ACHN (cell line): ENCODE results near the gene SLC22A7.
A peak's percentile ranks its signal among the peaks of the same experiment; 100 is the strongest.
"Not testable (repeated sequence)": the region's sequence is repeated elsewhere in the genome, so short reads cannot be mapped to it uniquely, and the experiment has no call there.

Source experiments
- DNase-seq: peaks from one replicate; pipeline ENCODE4 v3.0.0-alpha.2; 2015
- in situ Hi-C: cut with HindIII; loops from 2 replicates; pipeline ENCODE4 v1.10.0; 2017; ENCODE audit warnings: low sequenced_read_pairs, low pct_ligation_motif_present, low pct_unique_long_range_greater_than_20kb

SLC22A7 gene

DNA sequence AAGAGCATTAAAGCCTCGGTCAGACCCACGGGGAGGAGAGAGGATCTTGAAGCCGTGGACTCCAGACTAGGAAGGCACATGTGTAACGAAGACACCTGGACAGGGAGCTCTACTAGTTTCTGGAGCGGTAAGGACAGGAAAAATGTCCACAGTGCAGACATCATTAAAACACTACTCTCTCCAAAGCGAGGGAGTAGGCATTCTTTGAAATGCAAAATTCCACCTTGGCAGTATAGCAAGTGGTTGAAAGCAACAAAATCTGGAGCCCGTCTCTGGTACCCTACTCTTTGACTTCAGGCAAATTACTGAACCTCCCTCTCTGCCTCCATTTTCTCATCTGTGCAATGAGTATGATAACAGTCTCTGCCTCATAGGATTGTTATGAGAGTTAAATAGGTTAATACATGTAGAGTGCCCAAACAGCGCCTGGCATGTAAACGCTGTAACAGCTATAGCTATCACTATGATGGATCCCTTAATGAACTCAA is 11.0 kb downstream of the SLC22A7 start:
- in situ Hi-C loops, result no loop called here
- DNase-seq, result no peak

DNA sequence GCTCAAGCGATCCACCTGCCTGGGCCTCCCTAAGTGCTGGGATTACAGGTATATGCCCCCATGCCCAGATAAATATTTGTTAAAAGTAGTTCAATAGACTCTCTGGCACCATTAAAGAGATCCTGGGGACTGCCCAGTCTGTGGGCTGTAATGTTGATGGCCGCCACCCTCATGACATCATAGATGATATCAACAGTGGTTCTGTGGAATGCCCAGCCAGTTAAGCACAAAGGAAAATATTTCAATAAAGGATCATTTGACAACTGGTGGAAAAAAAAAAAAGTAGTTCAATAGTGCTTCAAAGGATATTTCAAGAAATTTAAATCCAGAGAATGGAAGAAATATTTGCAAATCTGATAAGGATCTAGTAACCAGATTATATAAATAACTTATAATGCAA is 12.1 kb downstream of the SLC22A7 start:
- DNase-seq, result no peak
- in situ Hi-C loops, result no loop called here

DNA sequence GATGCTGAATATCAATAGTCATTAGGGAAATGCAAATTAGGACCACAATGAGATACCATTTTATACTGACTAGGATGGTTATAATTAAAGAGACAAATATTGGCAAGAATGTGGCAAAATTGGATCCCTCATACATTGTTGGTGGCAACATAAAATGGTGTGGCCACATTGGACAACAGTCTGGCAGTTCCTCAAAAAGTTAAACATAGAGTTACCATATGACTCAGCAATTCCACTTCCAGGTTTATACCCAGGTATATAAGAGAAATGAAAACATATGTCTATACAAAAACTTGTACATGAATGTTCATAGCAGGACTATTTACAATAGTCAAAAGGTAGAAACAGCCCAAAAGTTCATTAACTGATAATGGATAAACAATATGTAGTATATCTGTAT is 12.6 kb downstream of the SLC22A7 start:
- no peak for DNase-seq
- in situ Hi-C loops, result no loop called here

DNA sequence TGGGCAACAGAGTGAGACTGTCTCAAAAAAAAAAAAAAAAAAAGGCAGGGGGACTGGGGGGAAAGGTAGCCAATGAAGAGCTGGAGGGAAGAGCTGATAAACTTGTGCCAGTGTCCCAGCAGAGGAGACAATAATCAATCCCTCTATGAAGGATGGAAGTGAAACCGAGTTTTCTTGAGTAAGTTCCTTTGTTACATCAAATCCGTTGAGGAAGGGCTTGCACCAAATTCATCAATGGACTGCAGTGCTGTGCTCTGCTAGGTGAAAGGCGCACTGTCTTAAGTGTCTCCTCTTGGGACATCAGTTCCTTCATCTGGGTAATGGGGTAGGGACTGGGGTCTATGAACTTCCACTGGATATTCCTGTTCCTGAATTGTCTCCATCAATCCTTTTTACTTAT is 13.6 kb downstream of the SLC22A7 start:
- no peak for DNase-seq
- in situ Hi-C loops, result no loop called here

DNA sequence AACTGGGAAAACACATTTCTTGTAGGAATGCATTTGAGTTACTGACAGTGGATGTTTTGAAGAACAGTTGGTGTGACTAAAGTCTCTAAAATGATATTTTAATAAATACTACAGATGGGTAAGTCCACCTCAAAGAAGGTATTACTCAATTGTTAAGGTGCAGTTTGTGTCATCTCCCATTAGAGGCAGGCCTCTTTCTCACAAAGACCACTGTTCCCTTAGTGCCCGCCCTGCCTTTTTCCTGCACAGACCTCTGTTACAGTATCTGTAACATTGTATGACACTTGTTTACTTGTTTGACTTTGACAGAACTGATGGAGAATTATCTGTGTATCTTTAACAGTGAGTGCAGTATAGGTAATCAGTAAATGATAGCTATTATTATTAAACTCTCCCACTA is 15.8 kb downstream of the SLC22A7 start:
- in situ Hi-C loops, result no loop called here
- DNase-seq, result no peak

DNA sequence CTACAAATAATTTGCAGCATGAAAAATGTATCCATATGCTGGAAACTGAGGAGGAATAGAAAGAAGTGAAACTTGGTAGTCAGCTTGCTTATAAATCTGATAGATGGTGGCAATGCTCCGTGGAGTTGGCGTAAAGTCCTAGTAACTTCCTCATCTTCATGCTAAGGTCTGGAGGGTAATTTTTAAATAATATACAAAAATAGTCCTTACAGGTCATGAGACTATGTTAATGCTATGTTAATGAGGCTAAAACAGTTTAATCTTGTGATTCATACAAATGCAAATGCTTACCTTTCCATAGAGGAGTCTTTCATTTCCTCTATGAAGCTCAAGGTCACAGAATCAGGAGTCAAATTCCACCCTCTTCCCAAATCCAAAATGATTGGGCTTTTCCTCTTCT is 20.0 kb downstream of the SLC22A7 start:
- in situ Hi-C loops, result no loop called here
- DNase-seq, result no peak

DNA sequence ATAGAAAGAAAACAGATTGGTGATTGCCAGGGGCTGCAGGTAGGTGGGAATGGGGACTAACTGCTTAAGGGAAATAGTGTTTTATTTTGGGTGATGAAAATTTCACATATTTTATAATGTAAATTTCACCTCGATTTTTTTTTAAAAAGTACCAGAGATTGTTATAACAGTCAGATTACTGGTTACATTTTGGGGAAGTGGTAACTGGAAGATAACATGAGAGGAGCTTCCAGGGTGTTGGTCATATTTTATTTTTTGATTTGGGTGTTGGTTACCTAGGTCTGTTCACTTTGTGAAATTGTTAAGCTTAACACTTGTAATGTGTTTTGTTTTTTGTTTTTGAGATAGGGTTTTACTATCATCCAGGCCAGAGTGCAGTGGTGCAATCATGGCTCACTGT is 27.8 kb downstream of the SLC22A7 start:
- in situ Hi-C loops, result no loop called here
- DNase-seq, result no peak

DNA sequence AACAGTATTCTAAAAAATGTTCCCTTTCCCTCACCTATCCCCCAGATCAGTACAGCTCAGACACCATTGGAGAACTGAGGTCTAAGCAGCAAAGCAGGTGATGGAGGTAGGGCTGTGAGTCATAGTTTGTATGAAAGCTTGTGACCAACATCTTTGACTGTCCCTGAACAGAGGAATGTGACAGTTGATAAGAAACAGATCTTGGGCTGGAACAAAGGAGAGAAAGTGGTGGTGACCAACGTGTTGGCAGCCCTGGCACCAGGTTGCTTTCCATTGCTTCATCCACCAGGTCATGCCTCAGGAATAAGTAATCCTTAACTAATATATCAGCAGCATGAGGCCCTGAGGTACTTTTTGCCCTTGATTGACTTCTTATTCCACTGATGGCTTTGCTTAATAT is 30.5 kb downstream of the SLC22A7 start:
- in situ Hi-C loops, result no loop called here
- no peak for DNase-seq

DNA sequence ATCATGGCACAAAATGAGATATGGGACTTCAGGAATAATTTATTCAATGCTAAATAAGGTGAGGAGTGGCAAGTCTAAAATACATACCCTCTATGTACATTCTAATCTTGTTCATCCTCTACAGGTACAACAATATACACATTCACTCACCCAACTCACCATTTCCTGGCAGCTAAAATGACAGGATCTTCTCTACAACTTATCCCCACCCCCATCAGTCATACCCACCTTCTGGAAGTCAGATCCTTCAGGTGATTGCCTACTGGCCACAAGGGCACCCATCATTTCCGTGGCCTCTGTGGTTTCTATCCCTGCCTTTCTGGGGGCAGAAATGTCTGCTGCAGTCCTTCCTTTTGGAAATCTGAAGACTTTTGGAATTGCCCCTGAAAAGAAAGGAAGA is 33.4 kb downstream of the SLC22A7 start:
- DNase-seq, result no peak
- in situ Hi-C loops, result no loop called here

DNA sequence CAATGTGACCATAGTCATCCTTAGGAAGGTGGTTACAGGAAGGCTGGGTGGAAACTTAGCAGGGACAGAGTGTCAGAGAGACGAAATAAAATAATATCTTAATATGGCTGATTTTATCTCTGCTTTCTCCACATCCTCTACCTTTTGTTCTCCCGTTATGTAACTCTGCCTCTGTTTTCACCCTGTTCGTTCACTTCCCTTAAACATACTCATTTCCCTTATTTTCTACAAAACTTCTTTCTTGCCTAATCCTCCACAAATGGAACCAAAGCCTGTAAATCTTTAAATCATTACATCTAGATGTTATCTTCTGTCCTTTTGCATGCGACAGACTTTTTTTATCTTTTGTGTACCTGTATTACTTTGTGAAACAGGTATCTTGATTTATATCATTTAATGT is 33.8 kb downstream of the SLC22A7 start:
- no peak for DNase-seq
- in situ Hi-C loops, result no loop called here

DNA sequence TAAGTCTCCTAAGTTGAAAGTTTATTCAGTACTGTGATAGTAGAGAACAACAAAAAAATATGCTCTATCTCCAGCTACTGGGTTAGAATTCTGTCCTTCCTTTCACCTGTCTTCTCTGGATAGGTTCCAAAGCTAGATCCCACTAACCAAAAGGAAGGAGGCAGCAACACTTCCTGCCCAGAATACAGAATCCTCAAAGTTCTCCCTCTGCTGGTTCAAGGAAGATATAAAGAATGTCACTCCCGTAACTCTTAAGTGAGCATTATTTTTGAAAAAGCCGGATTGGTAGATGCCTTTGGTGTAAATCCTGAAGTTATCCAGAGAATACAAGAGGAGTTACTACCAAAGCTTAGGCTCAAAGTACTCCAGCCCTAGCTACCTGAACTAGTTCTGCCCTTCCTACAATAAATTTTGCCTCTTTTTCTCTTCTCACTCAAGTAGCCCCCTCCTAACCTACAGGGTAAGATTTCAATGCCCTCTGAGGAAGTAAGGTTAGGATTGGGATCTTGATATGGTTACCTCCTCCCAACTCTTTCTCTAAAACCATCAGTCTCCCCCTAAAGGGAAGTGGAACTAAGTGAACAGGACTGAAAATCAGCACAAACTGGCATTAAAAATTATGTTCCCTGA is 36.5 kb downstream of the SLC22A7 start:
- peak; percentile 75 for DNase-seq
- in situ Hi-C loops, result no loop called here

DNA sequence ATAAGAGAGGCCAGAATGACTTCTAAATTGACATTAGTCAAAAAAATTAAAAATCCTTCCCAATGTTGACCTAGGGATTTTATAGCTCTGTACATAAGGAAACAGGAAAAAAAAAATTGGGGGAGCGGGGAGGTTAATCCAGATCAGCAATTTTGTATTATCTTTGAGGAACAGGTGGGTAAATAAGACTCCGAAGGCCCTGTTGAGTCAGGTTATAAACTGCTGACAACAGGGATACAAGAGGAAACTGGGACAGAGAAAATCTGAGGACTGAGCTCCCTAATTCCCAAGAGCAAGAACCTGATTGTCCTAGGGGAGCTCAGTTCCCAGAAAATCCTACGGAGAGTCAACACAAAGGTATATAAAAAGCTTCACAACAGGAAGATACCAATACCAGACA is 37.4 kb downstream of the SLC22A7 start:
- in situ Hi-C loops, result no loop called here
- no peak for DNase-seq

DNA sequence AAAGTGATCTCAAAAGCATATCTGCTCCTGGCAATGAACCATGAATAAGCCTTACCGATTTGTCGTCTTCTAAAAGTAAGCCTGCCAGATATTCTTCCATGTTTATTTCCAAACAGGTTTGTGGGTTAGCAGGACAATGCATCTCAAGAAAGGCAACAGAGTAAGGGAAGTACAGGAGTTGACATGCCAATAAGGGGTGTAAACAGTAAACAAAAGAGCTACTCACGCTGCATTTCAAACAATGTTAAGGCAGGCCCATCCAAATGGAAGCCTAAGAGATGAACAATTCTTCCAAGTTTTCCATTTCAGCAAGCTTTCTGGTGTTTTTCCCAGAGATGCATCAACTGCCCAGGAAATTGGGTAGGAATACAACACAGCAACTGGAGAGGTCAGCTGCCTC is 38.3 kb downstream of the SLC22A7 start:
- no peak for DNase-seq
- in situ Hi-C loops, result no loop called here

DNA sequence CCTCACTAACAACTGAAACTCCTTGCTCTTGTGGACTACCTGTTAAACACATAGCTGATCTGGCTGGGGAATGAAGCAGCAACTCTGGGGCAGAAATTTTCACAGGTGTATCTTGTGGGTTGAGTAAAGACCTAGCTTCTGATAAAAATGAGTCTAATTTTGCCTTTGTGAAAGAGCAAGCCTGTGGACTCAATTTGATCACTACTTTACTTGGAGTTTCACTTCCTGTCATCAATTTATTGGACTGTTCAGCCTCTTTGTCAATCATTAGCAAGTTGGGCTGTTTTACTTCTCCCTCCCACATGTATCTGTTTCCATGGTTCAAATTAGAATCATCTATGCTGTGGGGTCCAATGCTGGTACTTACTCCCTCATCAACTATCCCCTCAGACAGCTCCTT is 40.2 kb downstream of the SLC22A7 start:
- in situ Hi-C loops, result no loop called here
- DNase-seq, result no peak

DNA sequence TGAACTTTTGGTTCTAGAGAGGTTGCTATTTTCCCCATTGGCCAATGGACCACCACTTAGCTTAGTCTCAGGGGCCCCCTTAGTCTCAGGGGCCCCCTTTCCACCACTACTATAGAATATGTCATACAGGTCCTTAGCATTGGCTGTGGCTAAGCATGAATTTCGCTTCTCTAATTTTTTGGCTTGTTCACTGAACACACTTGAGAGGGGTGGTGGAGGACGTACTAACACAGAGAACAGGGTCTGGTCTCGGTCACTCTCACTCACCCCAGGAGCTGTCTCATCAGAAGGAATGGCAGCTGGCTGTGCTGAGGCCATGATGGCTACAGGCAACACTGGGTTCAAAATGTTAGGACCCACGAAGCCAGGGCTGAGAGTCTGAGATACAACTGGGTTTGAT is 41.1 kb downstream of the SLC22A7 start:
- in situ Hi-C loops, result no loop called here
- no peak for DNase-seq

DNA sequence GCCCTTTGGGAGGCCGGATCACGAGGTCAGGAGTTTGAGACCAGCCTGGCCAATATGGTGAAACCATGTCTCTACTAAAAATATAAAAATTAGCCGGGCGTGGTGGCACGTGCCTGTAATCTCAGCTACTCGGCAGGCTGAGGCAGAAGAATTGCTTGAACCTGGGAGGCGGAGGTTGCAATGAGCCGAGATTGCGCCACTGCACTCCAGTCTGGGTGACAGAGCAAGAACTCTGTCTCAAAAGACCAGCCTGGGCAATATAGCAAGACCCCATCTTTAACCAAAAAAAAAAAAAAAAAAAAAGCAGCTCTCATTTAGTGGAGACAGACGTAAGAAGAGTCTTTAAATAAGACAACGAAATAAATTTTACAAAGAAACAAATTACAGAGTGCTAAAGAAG is 48.2 kb downstream of the SLC22A7 start:
- in situ Hi-C loops, DNase-seq: not testable (repeated sequence)

DNA sequence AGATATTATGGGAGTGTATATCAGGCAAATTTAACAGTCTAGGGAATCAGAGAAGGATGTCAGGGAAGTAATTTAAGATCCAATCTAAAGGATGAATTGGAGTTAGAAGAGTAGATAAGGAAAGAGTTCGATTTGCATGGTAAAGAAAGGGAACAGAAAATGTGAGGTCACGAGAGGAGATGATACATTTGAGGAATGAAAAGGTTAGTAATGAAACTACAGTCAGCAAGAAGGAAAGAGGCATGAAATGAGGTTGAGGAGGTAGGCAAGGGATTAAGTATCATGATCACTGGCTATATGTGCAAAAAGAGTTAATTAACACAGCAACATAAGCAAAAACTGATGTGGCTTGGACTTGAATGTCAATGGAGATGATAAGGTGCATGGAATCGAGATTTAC is 49.0 kb downstream of the SLC22A7 start:
- in situ Hi-C loops, result no loop called here

DNA sequence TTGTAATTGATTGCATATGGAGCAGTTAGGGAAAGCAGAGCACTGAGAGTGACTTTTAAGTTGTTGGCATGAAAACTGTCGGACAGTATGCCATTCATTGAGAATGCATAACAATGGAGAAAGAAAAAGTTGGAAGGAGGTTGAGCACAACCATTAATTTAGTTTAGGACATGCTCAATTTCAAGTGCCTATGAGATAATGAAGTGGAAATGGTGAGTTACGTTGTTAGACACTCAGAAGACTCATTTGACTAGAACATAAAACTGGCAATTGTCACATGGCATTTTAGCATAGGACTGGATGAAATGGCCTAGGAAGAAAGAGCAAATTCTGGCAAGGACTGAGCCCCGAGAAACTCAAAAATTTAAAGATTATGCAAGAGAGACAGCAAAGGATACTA is 49.4 kb downstream of the SLC22A7 start:
- DNase-seq, result no peak
- in situ Hi-C loops, result no loop called here

More for the DNA sequence above, 49.0 kb downstream of the SLC22A7 start:
- DNase-seq, result no peak

DNA sequence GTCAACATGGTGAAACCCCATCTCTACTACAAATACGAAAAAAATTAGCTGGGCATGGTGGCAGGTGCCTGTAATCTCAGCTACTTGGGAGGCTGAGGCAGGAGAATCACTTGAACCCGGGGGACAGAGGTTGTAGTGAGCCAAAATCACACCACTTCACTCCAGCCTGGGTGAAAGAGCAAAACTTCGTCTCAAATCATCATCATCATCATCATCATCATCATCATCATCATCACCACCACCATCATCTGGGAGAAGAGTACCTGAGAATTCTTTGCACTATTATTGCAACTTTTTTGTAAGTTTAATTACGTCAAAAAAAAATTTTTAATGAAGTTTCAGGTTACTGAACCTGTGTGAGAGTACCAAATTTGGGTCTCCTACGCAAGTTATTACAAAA is 53.9 kb downstream of the SLC22A7 start:
- in situ Hi-C loops, result not testable (repeated sequence)

More for the DNA sequence above, 53.9 kb downstream of the SLC22A7 start:
- not testable (repeated sequence) for DNase-seq
